Right atrium auricular region (tissue), 2 donors: ENCODE data around the gene C19orf47. TPM values are rescaled to one million over a fixed set of nuclear protein-coding genes. Genes with fewer than 3 reads are reported as not detected.

Source experiments
- DNase-seq: peaks from one replicate; pipeline ENCODE4 v3.0.0-alpha.2; 2019; ENCODE audit warnings: low spot score
- H3K27ac ChIP-seq, 2 donors: fragments of 200-600 bp; sonication (generic); 1 replicate in 1 of 2; 2 replicates in 1 of 2; pipeline ENCODE4 v1.5.1; 2016 to 2019
- H3K27me3 ChIP-seq, 2 donors: fragments of 200-600 bp; sonication (generic); one replicate each; pipeline versions ENCODE4 v1.5.1 to v1.6.0; 2017 to 2019
- H3K36me3 ChIP-seq: fragments of 200-600 bp; sonication (generic); one replicate; pipeline ENCODE4 v1.5.1; 2016
- H3K4me1 ChIP-seq, 2 donors: fragments of 200-600 bp; sonication (generic); one replicate each; pipeline versions ENCODE4 v1.5.1 to v1.6.0; 2017 to 2019
- H3K4me3 ChIP-seq, 2 donors: fragments of 200-600 bp; sonication (generic); 1 replicate in 1 of 2; 2 replicates in 1 of 2; pipeline ENCODE4 v1.5.1; 2017 to 2019; ENCODE audit warnings: mild to moderate bottlenecking in 1 of 2, moderate library complexity in 1 of 2
- H3K9me3 ChIP-seq, 2 donors: fragments of 200-600 bp; sonication (generic); one replicate each; pipeline ENCODE4 v1.5.1; 2019
- total RNA-seq, 2 donors: library from RNA; depleted of rRNA; stranded (reverse); fragments of >200 nt; gene quantifications; one replicate each; pipeline ENCODE4 v1.1.0, GENCODE V29; 2016
- TF ChIP-seq, protein P1 (sequence below), 2 donors: fragments of 200-600 bp; sonication (generic); IDR thresholded peaks; one replicate each; pipeline ENCODE4 v1.5.1; 2019; ENCODE audit warnings: antibody characterized with exemption in 2 of 2

The C19orf47 gene
- total RNA-seq, 2 donors from 2014 or later, result 58.2 to 88.2 TPM

GRCh38 chr19:40309666-40310065, 38.5 kb downstream of the C19orf47 start:
- Histone ChIP-seq H3K36me3 (no peaks in the 10 kb centered on the region), H3K9me3 (no peaks in the 10 kb centered on the region), H3K4me3 (no peak overlapping the region), H3K4me1 (no peaks in the 10 kb centered on the region), H3K27ac (no peak overlapping the region), H3K27me3 (no peaks in the 10 kb centered on the region)
- no peak for DNase-seq
- TF ChIP-seq, protein P1, sequence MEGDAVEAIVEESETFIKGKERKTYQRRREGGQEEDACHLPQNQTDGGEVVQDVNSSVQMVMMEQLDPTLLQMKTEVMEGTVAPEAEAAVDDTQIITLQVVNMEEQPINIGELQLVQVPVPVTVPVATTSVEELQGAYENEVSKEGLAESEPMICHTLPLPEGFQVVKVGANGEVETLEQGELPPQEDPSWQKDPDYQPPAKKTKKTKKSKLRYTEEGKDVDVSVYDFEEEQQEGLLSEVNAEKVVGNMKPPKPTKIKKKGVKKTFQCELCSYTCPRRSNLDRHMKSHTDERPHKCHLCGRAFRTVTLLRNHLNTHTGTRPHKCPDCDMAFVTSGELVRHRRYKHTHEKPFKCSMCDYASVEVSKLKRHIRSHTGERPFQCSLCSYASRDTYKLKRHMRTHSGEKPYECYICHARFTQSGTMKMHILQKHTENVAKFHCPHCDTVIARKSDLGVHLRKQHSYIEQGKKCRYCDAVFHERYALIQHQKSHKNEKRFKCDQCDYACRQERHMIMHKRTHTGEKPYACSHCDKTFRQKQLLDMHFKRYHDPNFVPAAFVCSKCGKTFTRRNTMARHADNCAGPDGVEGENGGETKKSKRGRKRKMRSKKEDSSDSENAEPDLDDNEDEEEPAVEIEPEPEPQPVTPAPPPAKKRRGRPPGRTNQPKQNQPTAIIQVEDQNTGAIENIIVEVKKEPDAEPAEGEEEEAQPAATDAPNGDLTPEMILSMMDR (IDR thresholded peaks at IDR 0.05), result no peak

DNA sequence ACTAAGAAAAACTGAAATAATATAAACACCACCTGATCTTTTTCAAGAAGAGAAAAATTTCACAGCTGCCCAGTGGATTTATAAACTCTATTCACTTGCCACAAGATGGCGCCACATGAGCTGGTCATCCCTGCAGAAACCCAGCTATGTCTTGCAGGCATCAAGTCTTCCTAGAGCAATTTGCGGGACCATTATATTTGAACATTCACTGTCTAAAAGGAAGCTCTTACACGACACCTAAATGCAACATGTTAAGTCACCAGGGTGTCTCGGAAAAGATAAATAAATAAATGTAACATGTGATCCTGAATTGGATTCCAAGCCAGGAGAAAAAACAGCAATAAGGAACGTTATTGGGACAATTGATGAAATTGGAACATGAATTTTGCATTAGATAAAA, 42.8 kb downstream of the C19orf47 start:
- Histone ChIP-seq H3K4me1 (no peaks in the 10 kb centered on the region), H3K27me3 (no peaks in the 10 kb centered on the region), H3K36me3 (no peaks in the 10 kb centered on the region), H3K9me3 (no peaks in the 10 kb centered on the region), H3K27ac (no peak overlapping the region), H3K4me3 (no peak overlapping the region)
- DNase-seq, result peak; percentile 78
- TF ChIP-seq, protein P1 (IDR thresholded peaks at IDR 0.05), result peak; percentile 41 to 80

GRCh38 chr19:40304306-40304705, 43.9 kb downstream of the C19orf47 start:
- Histone ChIP-seq H3K27me3 (no peaks in the 10 kb centered on the region), H3K36me3 (no peaks in the 10 kb centered on the region), H3K9me3 (no peaks in the 10 kb centered on the region), H3K4me3 (no peak overlapping the region), H3K4me1 (no peaks in the 10 kb centered on the region), H3K27ac (no peak overlapping the region)
- TF ChIP-seq, protein P1 (IDR thresholded peaks at IDR 0.05), result no peak
- DNase-seq, result no peak

- TF ChIP-seq, protein P1 (IDR thresholded peaks at IDR 0.05), result no peak
- DNase-seq, result no peak
- no peaks in the 10 kb centered on the region for H3K27me3 ChIP-seq
- H3K4me1 ChIP-seq, result no peaks in the 10 kb centered on the region
- no peaks in the 10 kb centered on the region for H3K9me3 ChIP-seq
- no peak overlapping the region for H3K4me3 ChIP-seq
- H3K27ac ChIP-seq, result no peak overlapping the region
- H3K36me3 ChIP-seq, result no peaks in the 10 kb centered on the region
These were observed 44.4 kb downstream of the C19orf47 start for GRCh38 chr19:40303765-40304164.

DNA sequence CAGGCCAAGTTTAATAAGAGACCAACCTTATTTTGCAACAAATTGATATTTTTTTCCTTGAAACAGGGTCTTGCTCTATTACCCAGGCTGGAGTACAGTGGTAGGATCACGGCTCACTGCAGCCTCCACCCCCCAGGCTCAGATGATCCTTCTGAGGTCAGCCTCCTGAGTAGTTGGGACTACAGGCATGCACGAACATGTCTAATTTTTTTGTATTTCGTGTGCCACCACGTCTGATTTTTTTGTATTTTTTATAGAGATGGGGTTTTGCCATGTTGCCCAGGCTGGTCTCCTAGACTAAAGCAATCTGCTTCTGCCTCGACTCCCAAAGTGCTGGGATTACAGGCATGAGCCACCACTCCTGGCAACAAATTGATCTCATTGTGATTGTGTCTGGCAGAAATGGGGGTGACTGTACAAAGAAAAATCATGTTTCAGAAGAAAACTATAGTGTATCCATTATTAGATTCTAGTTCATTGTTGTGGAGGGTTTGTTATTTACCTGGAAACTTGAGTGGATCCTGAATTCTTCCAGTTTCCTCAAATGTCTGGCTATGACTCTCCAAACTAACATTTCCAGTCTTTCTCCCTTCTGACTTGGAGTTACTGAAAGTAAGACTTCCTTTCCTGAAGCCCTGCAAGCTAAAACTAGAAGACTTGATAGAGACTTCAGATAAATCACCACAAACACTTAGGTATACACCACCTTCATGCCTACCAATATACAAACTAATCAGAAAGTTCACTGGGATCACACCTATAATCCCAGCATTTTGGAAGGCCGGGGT, 45.8 kb downstream of the C19orf47 start:
- Histone ChIP-seq H3K27ac (no peak overlapping the region), H3K4me1 (no peaks in the 10 kb centered on the region), H3K9me3 (no peaks in the 10 kb centered on the region), H3K36me3 (no peaks in the 10 kb centered on the region), H3K4me3 (no peak overlapping the region), H3K27me3 (no peaks in the 10 kb centered on the region)
- DNase-seq, result no peak
- TF ChIP-seq, protein P1 (IDR thresholded peaks at IDR 0.05), result no peak

- no peaks in the 10 kb centered on the region for H3K36me3 ChIP-seq
These were observed 47.5 kb downstream of the C19orf47 start for GRCh38 chr19:40300668-40301067.

More at GRCh38 chr19:40300668-40301067, 47.5 kb downstream of the C19orf47 start:
- TF ChIP-seq, protein P1 (IDR thresholded peaks at IDR 0.05), result no peak
- Histone ChIP-seq H3K4me1 (no peaks in the 10 kb centered on the region), H3K9me3 (no peaks in the 10 kb centered on the region), H3K27ac (no peak overlapping the region), H3K27me3 (no peaks in the 10 kb centered on the region), H3K4me3 (no peak overlapping the region)
- no peak for DNase-seq
